ENCODE data around the gene SORBS1.

SORBS1 gene

DNA sequence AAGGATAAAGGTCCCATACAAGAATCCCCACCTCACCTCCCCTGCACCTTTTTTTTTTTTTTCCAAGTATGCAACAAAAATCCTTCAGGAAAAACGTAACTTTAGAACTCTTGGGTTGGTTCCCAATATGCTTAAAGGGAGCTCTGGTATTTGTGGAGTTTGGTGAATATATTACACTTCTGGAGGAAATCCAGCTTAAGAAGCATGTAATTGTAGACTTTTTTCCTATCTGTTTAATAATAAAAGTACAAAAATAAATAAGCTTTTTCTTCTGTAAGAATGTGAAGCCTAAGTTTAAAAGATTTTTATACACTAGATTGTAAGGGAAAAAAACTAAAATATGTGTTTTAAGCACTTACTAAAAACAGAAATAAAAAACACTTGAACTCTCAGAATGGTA lies 102.3 kb downstream of the SORBS1 start:
- DNase-seq (ENCODE audit: extremely low spot score): no peak
- TF ChIP-seq, protein P1, sequence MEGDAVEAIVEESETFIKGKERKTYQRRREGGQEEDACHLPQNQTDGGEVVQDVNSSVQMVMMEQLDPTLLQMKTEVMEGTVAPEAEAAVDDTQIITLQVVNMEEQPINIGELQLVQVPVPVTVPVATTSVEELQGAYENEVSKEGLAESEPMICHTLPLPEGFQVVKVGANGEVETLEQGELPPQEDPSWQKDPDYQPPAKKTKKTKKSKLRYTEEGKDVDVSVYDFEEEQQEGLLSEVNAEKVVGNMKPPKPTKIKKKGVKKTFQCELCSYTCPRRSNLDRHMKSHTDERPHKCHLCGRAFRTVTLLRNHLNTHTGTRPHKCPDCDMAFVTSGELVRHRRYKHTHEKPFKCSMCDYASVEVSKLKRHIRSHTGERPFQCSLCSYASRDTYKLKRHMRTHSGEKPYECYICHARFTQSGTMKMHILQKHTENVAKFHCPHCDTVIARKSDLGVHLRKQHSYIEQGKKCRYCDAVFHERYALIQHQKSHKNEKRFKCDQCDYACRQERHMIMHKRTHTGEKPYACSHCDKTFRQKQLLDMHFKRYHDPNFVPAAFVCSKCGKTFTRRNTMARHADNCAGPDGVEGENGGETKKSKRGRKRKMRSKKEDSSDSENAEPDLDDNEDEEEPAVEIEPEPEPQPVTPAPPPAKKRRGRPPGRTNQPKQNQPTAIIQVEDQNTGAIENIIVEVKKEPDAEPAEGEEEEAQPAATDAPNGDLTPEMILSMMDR (IDR thresholded peaks at IDR 0.05; ENCODE audit: control extremely low read depth, extremely low read depth, low read depth, missing control alignments): no peak
- CTCF ChIA-PET: interaction anchor here (1.0 to 2.1 kb wide), 5 partner anchors 12 to 34 kb away, joined by 3 to 11 read pairs (median 4); no protein-coding TSS in a partner anchor
- POLR2A ChIA-PET: no interaction called here

DNA sequence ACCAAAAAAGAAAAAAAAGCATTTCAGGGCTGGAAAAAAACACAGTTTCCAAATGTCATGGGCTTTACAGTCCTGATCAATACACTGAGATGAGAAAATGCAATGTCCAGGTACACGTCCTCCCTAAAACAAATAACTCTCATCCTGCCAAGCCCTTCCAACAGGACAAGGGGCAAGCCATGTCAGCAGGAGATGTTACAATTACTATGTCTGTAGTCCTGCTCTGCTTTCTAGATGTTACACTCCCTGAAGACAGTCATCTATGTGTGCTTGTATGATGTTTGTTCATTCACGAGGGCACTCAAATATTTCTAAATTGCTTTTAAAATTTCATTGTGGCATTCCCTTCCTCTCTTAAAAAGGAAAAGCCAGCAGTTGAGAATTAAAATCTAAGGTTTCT lies 103.2 kb downstream of the SORBS1 start:
- CTCF ChIA-PET: interaction anchor here (1.6 to 2.1 kb wide), 2 partner anchors 12 to 27 kb away, joined by 6 to 11 read pairs; no protein-coding TSS in a partner anchor

DNA sequence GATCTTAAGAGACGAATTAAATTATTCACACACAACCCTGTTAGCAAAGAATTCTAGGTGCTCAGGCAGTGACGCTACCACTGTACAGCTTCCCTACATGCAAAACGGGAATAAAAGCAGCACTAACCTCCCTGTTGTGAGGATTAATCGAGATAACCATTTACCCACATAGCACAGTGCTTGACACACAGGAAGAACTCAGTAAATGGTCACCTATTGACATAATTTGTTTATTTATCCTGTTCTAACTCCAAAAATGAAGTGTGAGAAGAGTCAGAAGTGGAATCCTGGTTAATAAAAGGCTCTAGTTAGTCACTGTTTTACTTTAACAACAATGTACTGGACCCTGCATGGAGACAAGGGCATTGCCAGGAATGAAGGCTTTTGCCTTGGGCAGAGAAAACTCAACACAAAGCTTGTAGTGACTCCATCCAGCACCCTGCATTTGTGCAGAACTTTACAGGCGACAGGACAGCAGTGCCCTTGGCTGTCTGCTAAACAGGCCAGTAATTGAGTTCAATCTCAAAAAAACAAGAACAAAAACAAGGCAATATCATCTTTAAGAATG lies 103.8 kb downstream of the SORBS1 start:
- no peak for DNase-seq (ENCODE audit: extremely low spot score)
- ChIA-PET CTCF (no interaction called here), POLR2A (no interaction called here)
- TF ChIP-seq, protein P1 (IDR thresholded peaks at IDR 0.05; ENCODE audit: control extremely low read depth, extremely low read depth, low read depth, missing control alignments): no peak

More for the DNA sequence above, 103.2 kb downstream of the SORBS1 start:
- POLR2A ChIA-PET: no interaction called here
- TF ChIP-seq, protein P1 (IDR thresholded peaks at IDR 0.05; ENCODE audit: control extremely low read depth, extremely low read depth, low read depth, missing control alignments): no peak
- no peak for DNase-seq (ENCODE audit: extremely low spot score)

DNA sequence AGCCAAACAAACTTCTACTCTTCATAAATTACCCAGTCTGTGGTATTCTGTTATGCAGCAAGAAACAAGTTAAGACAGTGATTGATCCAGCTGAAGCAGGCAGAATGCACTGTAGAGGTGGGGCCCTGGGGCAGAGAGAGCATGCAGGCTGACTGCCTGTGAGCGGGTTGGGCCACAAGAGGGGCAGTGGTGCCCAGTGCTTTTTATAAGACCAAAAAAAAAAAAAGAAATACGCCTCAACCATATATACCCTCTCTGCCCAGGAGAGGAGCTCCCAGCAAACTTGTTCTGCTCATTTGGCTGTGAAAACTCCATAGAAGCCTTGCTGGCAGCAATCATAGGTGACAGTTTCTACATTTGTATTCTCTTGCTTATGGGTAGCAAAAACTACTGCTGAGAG lies 104.7 kb downstream of the SORBS1 start:
- TF ChIP-seq, protein P1 (IDR thresholded peaks at IDR 0.05; ENCODE audit: control extremely low read depth, extremely low read depth, low read depth, missing control alignments): no peak
- ChIA-PET CTCF (no interaction called here), POLR2A (no interaction called here)
- no peak for DNase-seq (ENCODE audit: extremely low spot score)

DNA sequence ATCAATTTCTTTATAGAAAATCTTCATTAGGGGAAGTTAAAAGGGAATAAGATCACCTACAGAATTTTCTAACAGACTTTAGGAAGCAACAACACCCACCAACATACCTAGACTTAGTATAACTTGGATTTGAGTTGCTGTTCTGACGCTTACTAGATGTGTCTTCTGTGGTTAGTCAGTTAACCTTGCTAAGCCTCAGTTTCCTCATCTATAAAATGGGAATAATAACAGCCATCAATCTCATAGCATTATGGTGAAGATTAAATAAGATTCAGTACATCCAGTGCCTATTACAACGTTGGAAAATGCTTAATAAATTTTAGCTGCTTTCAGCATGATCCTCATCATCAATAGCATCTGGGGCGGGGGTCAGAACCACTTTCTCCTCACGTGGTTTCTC lies 106.2 kb downstream of the SORBS1 start:
- POLR2A ChIA-PET: no interaction called here
- CTCF ChIA-PET: interaction anchor here (1.4 to 2.0 kb wide), 2 partner anchors 10 to 25 kb away, joined by 3 to 4 read pairs; no protein-coding TSS in a partner anchor
- DNase-seq (ENCODE audit: extremely low spot score): no peak
- TF ChIP-seq, protein P1 (IDR thresholded peaks at IDR 0.05; ENCODE audit: control extremely low read depth, extremely low read depth, low read depth, missing control alignments): no peak

DNA sequence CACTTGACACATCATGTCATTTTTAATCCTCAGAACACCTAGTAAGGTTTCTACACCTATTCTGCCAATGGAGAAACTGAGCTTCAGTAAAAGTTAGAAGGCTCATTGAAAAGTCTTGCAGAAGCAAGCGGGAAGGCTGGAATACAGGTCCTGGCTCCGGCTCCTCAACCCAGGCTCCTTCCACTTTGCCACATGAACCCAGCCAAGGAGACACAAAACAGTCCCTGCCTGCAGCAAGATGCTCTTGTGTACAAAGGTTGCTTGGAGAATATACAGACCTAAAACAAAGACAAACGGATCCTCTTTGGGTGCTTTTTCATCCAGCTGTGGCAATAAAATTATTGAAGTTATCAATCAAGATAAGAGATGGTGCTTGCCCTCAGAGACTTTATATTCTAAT lies 106.8 kb downstream of the SORBS1 start:
- TF ChIP-seq, protein P1 (IDR thresholded peaks at IDR 0.05; ENCODE audit: control extremely low read depth, extremely low read depth, low read depth, missing control alignments): no peak
- no peak for DNase-seq (ENCODE audit: extremely low spot score)
- ChIA-PET CTCF (interaction anchor here (1.4 to 2.0 kb wide), 2 partner anchors 9 to 24 kb away, joined by 3 to 4 read pairs; no protein-coding TSS in a partner anchor), POLR2A (no interaction called here)
